ENCODE data around the gene ADAM10.
"Not testable (repeated sequence)": the region's sequence is repeated elsewhere in the genome, so short reads cannot be mapped to it uniquely, and the experiment has no call there.

The ADAM10 gene

GRCh38 chr15:58604455-58604923 is 145.0 kb downstream of the ADAM10 start:
- no peak for DNase-seq

DNA sequence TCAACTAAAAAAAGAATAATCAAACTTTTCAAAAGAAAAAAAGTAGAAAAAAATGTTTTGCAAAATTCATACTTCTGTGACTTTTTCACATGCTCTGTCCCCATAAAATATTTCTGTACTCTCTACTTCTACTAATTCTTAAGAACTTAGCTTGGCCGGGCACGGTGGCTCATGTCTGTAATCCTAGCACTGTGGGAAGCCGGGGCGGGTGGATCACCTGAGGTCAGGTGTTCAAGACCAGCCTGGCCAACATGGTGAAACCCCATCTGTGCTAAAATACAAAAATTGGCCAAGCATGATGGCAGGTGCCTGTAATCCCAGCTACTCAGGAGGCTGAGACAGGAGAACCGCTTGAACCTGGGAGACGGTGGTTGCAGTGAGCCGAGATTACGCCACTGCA is 145.6 kb downstream of the ADAM10 start:
- not testable (repeated sequence) for DNase-seq

DNA sequence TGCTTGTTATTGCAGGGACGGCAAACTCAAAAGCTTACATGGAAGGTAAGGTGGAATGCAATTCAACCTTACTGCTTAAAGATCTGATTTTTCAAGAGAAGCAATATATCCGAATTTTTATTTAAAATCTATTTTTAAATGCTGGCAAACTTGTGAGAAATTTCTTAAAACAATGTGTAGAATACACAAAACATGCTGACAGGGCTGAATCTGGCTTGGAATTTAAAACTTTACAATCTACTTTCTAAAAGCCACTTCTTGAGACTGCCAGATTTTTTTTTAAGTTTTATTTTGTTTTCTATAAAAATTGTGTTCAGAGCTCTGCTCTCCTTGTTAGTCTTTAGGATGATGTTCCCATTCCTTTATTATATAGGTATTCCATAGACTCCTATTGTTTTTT is 146.7 kb downstream of the ADAM10 start:
- DNase-seq = no peak

DNA sequence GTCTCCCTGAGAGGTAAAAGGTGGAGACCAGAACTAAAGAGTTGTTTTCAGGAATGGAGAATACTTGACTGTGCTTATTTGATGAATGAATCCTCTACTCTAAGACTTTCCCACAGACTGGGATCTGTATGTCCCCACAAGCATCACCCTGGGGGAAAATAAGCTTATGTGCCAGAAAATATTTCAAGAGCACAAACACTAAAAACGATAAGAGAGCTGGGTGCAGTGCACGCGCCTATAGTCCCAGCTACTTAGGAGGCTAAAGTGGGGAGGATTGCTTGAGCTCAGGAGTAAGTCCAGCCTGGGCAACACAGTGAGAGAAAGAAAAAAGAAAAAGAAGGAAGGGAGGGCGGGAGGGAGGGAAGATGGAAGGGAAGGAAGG is 150.7 kb downstream of the ADAM10 start:
- no peak for DNase-seq

DNA sequence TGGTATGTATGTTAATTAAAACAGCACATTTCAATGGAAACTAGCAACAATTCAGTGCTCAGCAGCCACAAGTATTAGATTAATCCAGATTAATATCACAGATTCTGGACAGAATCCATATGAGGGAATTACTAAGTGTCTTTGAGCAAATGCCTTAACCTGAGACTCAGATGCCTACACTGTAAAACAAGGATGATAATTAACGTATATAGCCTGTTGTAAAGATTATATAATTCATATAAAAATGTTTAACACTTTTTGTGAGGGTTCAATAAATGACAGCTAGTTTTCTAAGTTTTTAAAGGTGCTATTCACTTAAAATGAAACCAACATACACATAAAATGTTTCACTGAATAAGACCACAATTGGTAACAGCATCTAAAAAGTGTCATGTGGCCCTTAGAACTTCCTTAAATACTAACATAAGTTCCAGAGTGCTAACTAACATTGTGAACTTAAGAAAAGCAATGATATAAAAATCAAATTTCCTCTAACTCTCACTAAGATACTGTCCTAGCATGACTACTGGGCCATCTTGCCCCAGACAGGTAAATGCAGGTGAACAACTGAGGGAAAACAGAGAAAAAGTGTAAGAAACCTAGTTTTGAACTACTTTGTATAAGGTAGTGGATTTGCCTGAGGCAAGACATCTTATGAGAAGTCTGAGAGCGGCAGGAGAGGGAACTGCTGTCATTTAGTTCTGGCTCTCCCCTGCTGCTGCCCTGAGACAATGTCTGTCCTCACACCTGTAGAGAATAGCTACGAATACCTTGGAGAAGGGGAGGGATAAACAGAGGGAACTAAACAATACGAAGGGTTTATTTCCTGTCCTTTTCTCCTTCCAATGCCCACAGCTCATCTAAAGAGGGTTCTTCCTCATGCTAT is 151.3 kb downstream of the ADAM10 start:
- no peak for DNase-seq

DNA sequence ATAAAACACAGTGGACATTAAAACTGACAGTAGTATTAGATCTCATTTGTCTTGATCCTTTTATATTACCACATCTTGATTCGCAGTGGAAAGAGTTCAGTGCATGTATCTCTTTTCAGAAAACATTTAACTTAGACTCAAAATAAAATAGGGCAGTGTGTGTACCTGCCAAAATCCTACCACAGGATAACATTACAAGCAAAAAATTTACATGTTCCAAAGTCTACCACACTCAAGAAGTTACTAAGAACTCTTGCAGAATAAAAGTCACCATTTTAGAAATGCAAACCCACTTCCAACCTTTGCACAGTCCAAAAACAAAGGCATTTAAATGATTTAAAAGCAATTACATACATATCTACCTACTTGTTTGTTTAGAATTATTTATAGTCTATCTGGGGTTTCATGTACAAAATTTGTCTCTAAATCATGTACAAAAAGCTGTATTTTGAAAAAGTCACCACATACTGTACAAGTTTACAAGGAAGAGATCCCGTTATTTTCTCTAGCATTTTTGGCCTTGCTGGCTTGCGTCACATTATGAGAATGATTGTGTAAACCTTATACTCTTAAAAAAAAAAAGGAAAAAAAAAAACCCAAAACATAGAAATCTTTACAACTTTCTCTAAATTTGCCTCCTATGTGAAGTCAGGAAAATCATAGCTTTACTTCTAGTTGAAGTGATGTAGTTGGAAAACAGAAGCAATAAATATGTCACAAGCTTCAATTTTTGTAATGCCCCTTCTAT is 153.8 kb downstream of the ADAM10 start:
- no peak for DNase-seq

- no peak for DNase-seq
These were observed 154.6 kb downstream of the ADAM10 start for GRCh38 chr15:58594898-58595297.

DNA sequence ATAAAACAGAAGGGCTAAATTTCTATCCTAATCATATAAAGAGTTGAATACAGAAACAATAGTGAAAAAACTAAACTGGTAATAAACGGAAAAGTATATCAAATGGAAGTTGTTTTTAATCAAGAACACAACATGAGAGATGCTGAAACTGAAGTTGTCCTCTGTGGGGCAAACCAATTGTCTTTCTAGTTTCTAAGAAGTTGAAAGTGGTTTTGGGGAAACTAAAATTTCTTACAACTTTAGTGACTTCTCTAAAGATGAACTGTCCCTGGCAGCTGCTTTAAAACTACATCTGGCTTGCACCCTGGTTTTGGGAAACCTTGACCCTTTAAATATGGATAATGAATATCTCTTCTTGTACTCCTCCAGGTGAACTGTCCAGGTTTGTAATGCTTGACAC is 155.6 kb downstream of the ADAM10 start:
- DNase-seq = no peak

DNA sequence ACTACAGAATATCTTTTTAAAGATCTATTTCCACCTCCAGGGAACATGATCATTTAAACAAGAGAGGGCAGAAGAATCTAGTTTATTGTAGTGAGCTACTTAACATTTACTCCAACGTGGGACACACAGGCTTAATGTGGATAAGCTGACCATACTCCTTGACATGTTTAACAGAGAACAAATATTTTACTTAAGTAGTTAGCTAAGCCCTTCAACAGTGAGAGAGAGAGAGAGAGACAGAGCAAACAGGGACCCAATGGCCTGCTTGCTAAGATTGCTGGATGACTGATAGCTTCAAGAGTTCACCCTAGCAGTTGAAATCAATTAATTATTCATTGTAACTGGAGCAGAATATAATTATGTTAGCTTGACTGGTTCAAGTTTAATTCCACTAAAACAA is 158.6 kb downstream of the ADAM10 start:
- no peak for DNase-seq

DNA sequence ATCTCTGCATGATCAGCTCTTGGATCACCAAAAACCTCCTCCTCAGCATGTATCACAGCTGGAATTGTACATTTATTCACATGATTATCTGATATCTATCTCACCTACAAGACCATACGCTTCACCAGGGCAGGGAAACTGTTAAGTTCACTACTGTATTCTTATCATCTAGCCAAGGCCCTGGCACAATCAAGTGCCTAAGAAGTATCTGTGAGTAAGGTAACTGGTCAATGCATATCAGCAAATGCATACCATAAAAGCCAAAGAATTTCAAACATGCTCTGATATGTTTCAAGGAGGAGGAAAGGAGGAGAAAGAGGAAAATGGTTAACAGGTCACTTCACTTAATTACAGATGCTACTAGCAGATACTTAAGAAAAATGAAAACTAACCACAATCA is 159.3 kb downstream of the ADAM10 start:
- no peak for DNase-seq

GRCh38 chr15:58589047-58589446 is 160.5 kb downstream of the ADAM10 start:
- DNase-seq = no peak

DNA sequence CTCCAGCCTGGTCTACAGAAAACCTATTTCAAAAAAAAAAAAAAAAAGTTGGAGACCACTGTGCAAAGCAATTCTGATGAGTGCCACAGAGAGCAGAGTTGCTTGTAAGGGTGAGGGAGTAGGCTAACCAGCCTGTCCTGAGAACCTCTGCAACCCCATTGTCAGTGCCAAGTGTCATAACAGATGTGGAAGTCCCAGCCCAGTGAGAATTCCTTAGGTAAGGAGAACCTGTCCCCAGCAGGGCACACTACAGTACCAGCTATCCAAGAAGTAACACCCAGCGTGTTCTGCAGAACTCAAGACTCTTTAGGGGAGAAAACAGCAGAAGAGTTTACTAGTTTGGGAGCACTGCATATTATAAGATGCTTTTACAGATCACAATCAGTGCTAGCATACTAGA is 161.4 kb downstream of the ADAM10 start:
- no peak for DNase-seq

- DNase-seq = no peak
These were observed 162.0 kb downstream of the ADAM10 start for GRCh38 chr15:58587486-58587885.

- DNase-seq = no peak
These were observed 163.6 kb downstream of the ADAM10 start for GRCh38 chr15:58585693-58586443.

DNA sequence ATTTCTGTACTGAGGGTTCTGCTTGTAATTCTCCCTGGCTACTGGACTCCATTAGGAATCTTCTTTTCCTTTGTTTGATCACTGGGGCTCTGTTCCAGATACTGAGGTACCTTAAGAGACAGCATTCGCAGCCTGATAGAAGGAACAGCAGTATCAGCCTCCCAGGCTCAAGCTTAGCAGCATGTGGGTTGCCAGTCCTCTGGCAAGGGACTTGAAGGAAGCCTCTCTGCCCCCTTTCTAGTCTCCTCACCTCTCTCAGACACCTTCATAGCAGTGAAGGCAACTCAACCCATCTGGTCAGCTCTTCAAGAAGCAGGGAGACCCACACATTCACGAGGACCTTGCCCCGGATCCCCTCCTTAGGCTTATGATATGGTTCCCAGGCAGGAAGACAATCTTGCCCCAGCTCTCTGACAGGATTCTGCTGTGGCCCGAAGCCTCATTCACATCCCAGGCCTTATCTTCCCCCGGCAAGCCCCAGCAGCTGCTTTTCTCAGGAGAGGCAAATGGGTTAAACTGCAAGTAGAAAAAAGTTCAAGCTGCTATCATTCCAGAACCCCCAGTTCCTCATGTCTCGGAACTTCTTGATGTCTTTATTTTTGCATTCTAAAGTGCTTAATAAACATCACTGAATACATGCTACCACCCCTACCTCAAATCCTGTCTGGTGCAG is 164.6 kb downstream of the ADAM10 start:
- DNase-seq = no peak

GRCh38 chr15:58583171-58583908 is 166.2 kb downstream of the ADAM10 start:
- no peak for DNase-seq

DNA sequence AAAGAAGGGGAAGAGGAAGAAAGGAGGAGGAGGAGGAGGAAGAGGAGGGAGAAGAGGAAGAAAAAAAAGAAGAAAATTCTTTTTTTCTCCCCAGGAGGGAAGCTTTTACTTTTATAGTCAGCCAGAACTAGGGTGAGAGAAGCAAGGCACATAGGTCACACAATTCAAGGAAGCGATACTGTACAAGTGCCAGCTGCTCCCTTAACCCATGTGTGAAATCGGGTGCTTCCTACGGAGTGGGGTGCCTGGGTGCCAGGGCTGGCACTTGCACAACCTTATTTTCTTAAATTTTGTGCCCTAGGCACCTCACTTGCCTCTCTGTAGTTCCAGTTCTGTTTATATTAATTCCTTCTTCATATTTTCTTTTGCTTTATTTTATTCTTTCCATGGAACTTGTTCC is 167.3 kb downstream of the ADAM10 start:
- no peak for DNase-seq

GRCh38 chr15:58576657-58577056 is 172.8 kb downstream of the ADAM10 start:
- DNase-seq = no peak

- DNase-seq = no peak
These were observed 174.3 kb downstream of the ADAM10 start for GRCh38 chr15:58575045-58575786.

DNA sequence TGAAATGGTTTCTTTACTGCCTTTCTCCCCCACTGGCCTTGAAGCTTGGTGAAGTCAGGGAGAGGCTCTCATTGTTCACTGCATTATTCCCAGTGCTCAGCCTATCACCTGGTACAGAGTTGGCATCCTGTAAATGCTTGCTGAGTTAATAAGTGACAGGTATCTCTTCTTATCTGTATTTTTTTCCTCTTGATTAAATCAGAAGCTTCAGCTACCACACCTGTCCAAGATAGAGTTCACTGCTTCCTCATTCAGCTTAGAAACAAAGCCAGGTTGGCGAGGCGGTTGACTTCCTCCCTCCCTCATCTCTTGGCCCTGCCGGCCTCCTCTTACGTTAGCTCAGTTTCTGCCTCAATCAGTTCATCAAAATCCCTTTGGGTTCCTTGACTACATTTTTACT is 174.9 kb downstream of the ADAM10 start:
- DNase-seq = no peak

DNA sequence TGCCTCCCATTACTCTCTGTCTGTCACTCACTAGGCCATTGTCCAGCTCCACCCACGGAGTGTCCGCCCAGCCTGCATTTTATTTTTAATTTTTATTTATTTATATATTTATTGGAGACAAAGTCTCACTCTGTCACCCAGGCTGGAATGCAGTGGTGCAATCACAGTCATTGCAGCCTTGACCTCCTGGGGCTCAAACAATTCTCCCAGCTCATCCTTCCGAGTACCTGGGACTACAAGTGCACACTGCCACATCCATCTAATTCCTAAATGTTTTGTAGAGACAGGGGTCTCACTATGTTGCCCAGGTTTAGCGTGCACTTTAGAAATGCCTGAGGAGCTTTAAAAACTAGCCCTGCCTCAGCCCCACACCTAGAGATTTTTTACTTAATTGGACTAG is 176.2 kb downstream of the ADAM10 start:
- DNase-seq = no peak

Data from SIG-M5 (cell line).